ENCODE measurements around the gene SLC16A6.
"Not testable (repeated sequence)": the region's sequence is repeated elsewhere in the genome, so short reads cannot be mapped to it uniquely, and the experiment has no call there.

SLC16A6 gene

GRCh38 chr17:68228817-68229570 lies 61.9 kb downstream of the SLC16A6 start:
- DNase-seq (ENCODE audit: insufficient read length, low spot score) = no peak
- no peak for FAIRE-seq
- TF ChIP-seq CTCF (IDR thresholded peaks at IDR 0.05; ENCODE audit: insufficient read depth, missing control alignments) = no peak

GRCh38 chr17:68228039-68228680 lies 62.8 kb downstream of the SLC16A6 start:
- DNase-seq (ENCODE audit: insufficient read length, low spot score); FAIRE-seq: not testable (repeated sequence)

DNA sequence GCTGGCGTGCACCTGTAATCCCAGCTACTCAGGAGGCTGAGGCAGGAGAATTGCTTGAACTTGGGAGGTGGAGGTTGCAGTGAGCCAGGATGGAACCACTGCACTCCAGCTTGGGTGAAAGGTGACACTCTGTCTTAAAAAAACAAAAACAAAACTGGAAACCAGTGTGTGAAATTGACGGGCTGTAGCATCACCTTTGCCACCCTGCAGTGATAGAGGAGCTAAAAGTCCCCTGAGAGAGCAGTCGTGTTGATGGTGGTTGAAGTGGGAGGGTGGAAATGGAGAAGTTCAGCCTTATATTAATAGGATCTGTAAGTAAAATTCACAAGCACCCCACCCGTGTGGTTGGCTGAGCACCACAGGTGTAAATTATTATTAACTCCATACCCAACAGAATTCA lies 65.9 kb downstream of the SLC16A6 start:
- not testable (repeated sequence) for DNase-seq (ENCODE audit: insufficient read length, low spot score); FAIRE-seq

DNA sequence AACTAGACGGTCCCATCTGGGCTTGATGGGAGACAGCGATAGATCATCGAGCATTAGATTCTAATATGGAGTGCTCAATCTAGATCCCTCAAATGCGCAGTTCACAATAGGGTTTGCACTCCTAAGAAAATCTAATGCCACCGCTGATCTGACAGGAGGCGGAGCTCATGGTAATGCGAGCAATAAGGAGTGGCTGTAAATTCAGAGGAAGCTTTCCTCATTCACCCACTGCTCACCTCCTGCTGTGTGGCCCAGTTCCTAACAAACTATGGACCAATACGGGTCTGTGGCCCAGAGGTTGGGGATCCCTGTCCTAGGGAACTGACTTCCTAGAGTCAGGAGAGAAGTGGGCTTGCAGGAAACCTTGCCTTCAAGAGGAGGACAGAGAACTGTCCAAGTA lies 68.3 kb downstream of the SLC16A6 start:
- no peak for TF ChIP-seq CTCF (IDR thresholded peaks at IDR 0.05; ENCODE audit: insufficient read depth, missing control alignments)
- DNase-seq (ENCODE audit: insufficient read length, low spot score) (no peak), FAIRE-seq (no peak)

DNA sequence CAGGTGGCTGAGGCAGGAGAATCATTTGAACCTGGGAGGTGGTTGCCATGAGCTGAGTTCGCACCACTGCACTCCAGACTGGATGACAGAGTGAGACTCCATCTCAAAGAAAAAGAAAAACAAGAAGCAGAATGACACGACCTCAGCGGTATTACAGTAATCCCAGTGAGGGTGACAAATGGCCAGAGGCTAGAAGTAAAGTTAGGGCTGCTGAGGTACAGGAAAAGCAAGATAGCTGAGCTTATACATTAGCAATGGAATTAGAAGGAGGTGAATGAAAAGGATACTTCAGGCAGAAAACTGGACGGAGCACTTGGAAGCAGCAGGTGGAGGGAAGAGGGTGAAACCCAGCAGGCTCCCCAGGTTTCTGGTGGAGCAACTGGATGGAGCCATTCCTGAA lies 69.1 kb downstream of the SLC16A6 start:
- FAIRE-seq (no peak), DNase-seq (ENCODE audit: insufficient read length, low spot score) (no peak)
- TF ChIP-seq CTCF (IDR thresholded peaks at IDR 0.05; ENCODE audit: insufficient read depth, missing control alignments) = no peak

- not testable (repeated sequence) for FAIRE-seq; DNase-seq (ENCODE audit: insufficient read length, low spot score)
Observed at GRCh38 chr17:68220786-68221185, 70.1 kb downstream of the SLC16A6 start.

DNA sequence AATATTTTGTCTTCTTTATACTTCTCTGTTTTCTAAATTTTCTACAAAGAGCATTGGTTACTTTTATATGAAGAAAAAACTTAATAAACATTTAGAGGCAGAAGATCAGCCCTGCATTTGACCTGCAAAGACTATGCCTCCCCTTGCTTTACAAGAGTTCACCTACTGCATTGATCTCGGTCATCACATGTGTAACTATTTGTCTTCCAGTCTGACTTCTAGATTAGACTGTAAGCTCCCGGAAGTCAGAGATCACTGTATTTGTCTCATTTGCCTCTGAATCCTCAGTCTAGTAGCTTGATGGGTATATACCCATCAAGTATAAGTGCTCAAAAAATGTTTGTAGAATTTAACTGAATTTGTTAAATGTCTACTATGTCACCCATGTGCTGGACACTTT lies 70.7 kb downstream of the SLC16A6 start:
- DNase-seq (ENCODE audit: insufficient read length, low spot score); FAIRE-seq: not testable (repeated sequence)

- not testable (repeated sequence) for FAIRE-seq; DNase-seq (ENCODE audit: insufficient read length, low spot score)
Observed at GRCh38 chr17:68219429-68219828, 71.5 kb downstream of the SLC16A6 start.

Data from D721Med (cell line).